SJSA1 (cell line): ENCODE data around the gene CEBPA. TPM values are rescaled to one million over a fixed set of nuclear protein-coding genes. Genes with fewer than 3 reads are reported as not detected.

ENCODE experiments used
- DNase-seq, 2 experiments: peaks; one replicate each; pipeline ENCODE4 v3.0.0-alpha.2; 2015 to 2020; ENCODE audit warnings: low spot score in 2 of 2, low read depth in 1 of 2
- H3K27ac ChIP-seq: fragments of 250-450 bp; sonication (Bioruptor Pico); 2 replicates; pipeline ENCODE4 v1.5.1; 2020; ENCODE audit warnings: mild to moderate bottlenecking, moderate library complexity
- H3K27me3 ChIP-seq: fragments of 250-450 bp; sonication (Bioruptor Pico); replicated peaks from 2 replicates; pipeline ENCODE4 v1.5.1; 2020; ENCODE audit warnings: mild to moderate bottlenecking, moderate library complexity
- H3K36me3 ChIP-seq: fragments of 250-450 bp; sonication (Bioruptor Pico); 2 replicates; pipeline ENCODE4 v1.5.1; 2020; ENCODE audit warnings: mild to moderate bottlenecking
- H3K4me1 ChIP-seq: fragments of 250-450 bp; sonication (Bioruptor Pico); replicated peaks from 2 replicates; pipeline ENCODE4 v1.6.1; 2021; ENCODE audit warnings: mild to moderate bottlenecking
- H3K4me3 ChIP-seq: fragments of 250-450 bp; sonication (Bioruptor Pico); 2 replicates; pipeline ENCODE4 v1.5.1; 2020; ENCODE audit warnings: mild to moderate bottlenecking
- H3K9me3 ChIP-seq: fragments of 250-450 bp; sonication (Bioruptor Pico); replicated peaks from 2 replicates; pipeline ENCODE4 v1.5.1; 2020; ENCODE audit warnings: mild to moderate bottlenecking
- total RNA-seq: library from RNA; depleted of rRNA; stranded (reverse); fragments of >200 nt; shearing (Covaris generic); gene quantifications from 2 replicates; pipeline ENCODE4 v1.2.3, GENCODE V29; 2014

The CEBPA gene
- total RNA-seq, 1 experiment from 2014 or later: 0.13 TPM

DNA sequence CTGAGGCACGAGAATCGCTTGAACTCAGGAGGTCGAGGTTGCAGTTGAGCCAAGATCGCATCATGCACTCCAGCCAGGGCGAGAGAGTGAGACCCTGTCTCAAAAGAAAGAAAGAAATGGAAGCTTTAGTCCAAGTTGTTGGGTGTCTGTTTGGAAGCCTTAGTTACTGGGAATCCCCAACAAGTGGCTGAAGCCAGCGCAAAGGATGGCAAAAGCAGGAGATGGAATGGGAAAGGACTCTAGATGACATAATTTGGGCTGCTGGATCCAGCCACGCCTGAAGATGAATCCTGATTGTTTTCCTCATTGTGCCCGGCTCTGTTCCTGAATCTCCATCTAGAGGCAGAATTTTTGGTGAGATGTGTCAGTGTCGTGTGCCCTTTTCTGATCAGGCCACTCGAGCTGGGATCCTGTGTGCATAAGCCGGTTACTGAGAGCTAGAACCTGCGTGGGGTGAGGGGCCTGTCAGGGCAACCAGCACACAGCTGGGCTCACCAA lies 18.1 kb downstream of the CEBPA start:
- Histone ChIP-seq H3K36me3 (no peaks in the 10 kb centered on the region), H3K27ac (no peak overlapping the region), H3K27me3 (peaks cover 8% of the 10 kb centered on the region; the same call in 1 of the 2 replicates), H3K4me3 (no peak overlapping the region), H3K4me1 (no peaks in the 10 kb centered on the region), H3K9me3 (no peaks in the 10 kb centered on the region; the same call in 1 of the 2 replicates)
- no peak for DNase-seq

DNA sequence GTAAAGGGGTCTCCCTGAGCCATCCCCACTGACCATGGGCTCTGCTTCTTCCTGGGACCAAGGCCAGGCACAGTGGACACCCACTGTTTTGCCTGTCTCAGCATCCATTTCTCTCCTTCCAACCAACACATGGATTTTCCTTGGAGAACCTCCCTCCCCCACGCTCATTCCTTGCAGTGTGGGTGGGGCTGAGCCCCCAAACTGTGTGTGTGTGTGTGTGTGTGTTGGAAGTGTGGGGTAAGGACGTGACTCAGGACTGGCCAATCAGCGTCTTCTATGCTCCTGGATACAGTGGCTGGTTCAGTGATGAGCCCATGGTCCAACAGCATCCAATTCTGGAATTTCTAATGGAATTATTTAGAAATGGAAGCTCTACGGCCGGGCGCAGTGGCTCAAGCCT lies 18.7 kb downstream of the CEBPA start:
- no peak for DNase-seq
- H3K9me3 ChIP-seq: no peaks in the 10 kb centered on the region; the same call in 1 of the 2 replicates
- peaks cover 6% of the 10 kb centered on the region; the same call in 1 of the 2 replicates for H3K27me3 ChIP-seq
- H3K27ac ChIP-seq: no peak overlapping the region
- no peak overlapping the region for H3K4me3 ChIP-seq
- no peaks in the 10 kb centered on the region for H3K36me3 ChIP-seq
- H3K4me1 ChIP-seq: no peaks in the 10 kb centered on the region

GRCh38 chr19:33282036-33282671 lies 20.2 kb downstream of the CEBPA start:
- H3K4me1 ChIP-seq: no peaks in the 10 kb centered on the region
- no peaks in the 10 kb centered on the region for H3K36me3 ChIP-seq
- no peaks in the 10 kb centered on the region for H3K9me3 ChIP-seq
- no peak for DNase-seq
- H3K4me3 ChIP-seq: no peak overlapping the region
- H3K27ac ChIP-seq: no peak overlapping the region
- no peaks in the 10 kb centered on the region; the same call in 1 of the 2 replicates for H3K27me3 ChIP-seq

GRCh38 chr19:33281296-33281926 lies 20.9 kb downstream of the CEBPA start:
- H3K36me3 ChIP-seq: no peaks in the 10 kb centered on the region
- no peaks in the 10 kb centered on the region for H3K9me3 ChIP-seq
- no peaks in the 10 kb centered on the region; the same call in 1 of the 2 replicates for H3K27me3 ChIP-seq
- DNase-seq: no peak
- H3K27ac ChIP-seq: no peak overlapping the region
- H3K4me3 ChIP-seq: no peak overlapping the region
- no peaks in the 10 kb centered on the region for H3K4me1 ChIP-seq

DNA sequence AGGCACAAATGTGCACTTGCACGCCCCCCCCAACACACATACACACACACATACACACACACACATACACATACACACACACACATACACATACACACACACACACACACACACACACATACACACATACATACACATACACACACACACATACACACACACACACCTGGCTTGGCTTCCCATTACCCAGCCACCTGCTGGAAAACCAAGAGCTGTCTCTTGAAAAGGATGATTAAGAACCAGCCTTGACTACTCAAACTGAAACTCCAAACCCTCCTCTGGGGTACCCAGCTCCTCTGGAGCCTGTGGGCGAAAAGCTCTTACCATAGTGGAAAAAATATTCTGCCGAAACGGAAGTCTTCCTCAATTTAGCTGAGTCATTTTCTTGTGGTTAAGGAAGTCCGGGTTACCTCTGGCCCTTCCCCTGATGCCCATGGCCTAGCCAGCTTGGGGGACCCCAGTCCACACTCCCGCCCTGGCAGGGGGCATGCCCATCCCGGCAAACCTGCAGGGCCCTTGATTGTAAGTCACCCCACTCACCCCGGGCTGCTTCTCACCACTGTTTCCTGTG lies 21.9 kb downstream of the CEBPA start:
- DNase-seq: no peak
- Histone ChIP-seq H3K27ac (no peak overlapping the region), H3K4me1 (no peaks in the 10 kb centered on the region), H3K27me3 (no peaks in the 10 kb centered on the region; the same call in 1 of the 2 replicates), H3K36me3 (no peaks in the 10 kb centered on the region), H3K9me3 (no peaks in the 10 kb centered on the region), H3K4me3 (no peak overlapping the region)

GRCh38 chr19:33279430-33280350 lies 22.6 kb downstream of the CEBPA start:
- no peaks in the 10 kb centered on the region for H3K9me3 ChIP-seq
- no peak for DNase-seq
- no peaks in the 10 kb centered on the region for H3K36me3 ChIP-seq
- no peak overlapping the region for H3K4me3 ChIP-seq
- H3K27ac ChIP-seq: no peak overlapping the region
- H3K4me1 ChIP-seq: no peaks in the 10 kb centered on the region
- H3K27me3 ChIP-seq: no peaks in the 10 kb centered on the region

DNA sequence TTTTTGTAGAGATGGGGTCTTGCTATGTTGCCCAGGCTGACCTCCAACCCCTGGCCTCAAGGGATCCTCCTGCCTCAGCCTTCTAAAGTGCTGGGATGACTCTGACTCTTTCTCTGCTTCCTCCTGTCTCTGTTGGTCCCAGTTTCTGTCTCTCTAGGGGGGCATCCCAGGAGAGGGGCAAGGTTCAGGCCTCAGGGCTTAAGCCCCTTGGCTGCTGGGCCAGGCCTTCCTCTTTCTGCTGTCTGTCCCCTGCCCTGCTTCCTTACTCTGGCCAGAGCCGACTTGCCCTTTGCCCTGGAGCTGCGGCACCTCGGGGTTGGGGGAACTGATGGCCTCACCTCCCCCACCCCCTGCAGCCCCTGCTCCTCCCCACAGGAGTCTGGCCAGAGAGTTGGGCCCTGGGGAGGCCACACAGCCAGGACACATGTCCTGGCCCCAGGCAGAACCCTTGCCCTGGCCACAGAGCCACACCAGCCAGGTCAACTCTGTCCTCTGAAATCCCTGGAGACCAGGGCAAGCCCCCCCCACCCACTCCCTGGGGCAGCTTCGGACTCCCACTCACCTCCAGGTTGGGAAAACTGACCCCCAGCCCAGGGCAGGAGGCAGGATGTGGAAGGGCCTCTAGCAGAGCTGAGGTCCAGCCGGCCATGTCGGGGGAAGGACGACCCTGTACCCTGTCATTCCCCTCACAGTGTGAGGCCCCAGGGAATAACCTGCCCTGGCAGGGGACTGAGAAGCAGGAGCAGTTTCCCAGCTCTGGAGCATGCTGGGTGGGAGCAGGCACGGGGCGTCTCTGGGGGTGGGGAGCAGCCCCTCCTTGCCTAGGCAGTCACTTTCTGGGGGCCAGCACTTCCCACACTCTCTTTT lies 23.7 kb downstream of the CEBPA start:
- Histone ChIP-seq H3K27me3 (no peaks in the 10 kb centered on the region), H3K9me3 (no peaks in the 10 kb centered on the region), H3K27ac (no peak overlapping the region), H3K4me3 (no peak overlapping the region), H3K36me3 (no peaks in the 10 kb centered on the region), H3K4me1 (no peaks in the 10 kb centered on the region)
- DNase-seq: no peak

GRCh38 chr19:33278023-33278402 lies 24.3 kb downstream of the CEBPA start:
- no peak overlapping the region for H3K4me3 ChIP-seq
- no peaks in the 10 kb centered on the region for H3K27me3 ChIP-seq
- no peaks in the 10 kb centered on the region for H3K4me1 ChIP-seq
- H3K27ac ChIP-seq: no peak overlapping the region
- no peaks in the 10 kb centered on the region for H3K9me3 ChIP-seq
- H3K36me3 ChIP-seq: no peaks in the 10 kb centered on the region
- no peak for DNase-seq

GRCh38 chr19:33277434-33277833 lies 24.9 kb downstream of the CEBPA start:
- Histone ChIP-seq H3K9me3 (no peaks in the 10 kb centered on the region), H3K36me3 (no peaks in the 10 kb centered on the region), H3K4me3 (no peak overlapping the region), H3K27me3 (no peaks in the 10 kb centered on the region), H3K4me1 (no peaks in the 10 kb centered on the region), H3K27ac (no peak overlapping the region)
- DNase-seq: no peak

- no peak overlapping the region for H3K27ac ChIP-seq
- no peaks in the 10 kb centered on the region for H3K36me3 ChIP-seq
- DNase-seq: no peak
- no peak overlapping the region for H3K4me3 ChIP-seq
- no peaks in the 10 kb centered on the region for H3K27me3 ChIP-seq
- no peaks in the 10 kb centered on the region for H3K9me3 ChIP-seq
- H3K4me1 ChIP-seq: no peaks in the 10 kb centered on the region
Measured at GRCh38 chr19:33275933-33276619, 26.3 kb downstream of the CEBPA start.

- Histone ChIP-seq H3K9me3 (no peaks in the 10 kb centered on the region), H3K4me3 (no peak overlapping the region), H3K27me3 (0 out of 2 replicates have a peak, but pooled peaks cover 1% of the 10 kb centered on the region), H3K27ac (no peak overlapping the region), H3K4me1 (no peaks in the 10 kb centered on the region), H3K36me3 (no peaks in the 10 kb centered on the region)
- no peak for DNase-seq
Measured at GRCh38 chr19:33275559-33275932, 26.8 kb downstream of the CEBPA start.

DNA sequence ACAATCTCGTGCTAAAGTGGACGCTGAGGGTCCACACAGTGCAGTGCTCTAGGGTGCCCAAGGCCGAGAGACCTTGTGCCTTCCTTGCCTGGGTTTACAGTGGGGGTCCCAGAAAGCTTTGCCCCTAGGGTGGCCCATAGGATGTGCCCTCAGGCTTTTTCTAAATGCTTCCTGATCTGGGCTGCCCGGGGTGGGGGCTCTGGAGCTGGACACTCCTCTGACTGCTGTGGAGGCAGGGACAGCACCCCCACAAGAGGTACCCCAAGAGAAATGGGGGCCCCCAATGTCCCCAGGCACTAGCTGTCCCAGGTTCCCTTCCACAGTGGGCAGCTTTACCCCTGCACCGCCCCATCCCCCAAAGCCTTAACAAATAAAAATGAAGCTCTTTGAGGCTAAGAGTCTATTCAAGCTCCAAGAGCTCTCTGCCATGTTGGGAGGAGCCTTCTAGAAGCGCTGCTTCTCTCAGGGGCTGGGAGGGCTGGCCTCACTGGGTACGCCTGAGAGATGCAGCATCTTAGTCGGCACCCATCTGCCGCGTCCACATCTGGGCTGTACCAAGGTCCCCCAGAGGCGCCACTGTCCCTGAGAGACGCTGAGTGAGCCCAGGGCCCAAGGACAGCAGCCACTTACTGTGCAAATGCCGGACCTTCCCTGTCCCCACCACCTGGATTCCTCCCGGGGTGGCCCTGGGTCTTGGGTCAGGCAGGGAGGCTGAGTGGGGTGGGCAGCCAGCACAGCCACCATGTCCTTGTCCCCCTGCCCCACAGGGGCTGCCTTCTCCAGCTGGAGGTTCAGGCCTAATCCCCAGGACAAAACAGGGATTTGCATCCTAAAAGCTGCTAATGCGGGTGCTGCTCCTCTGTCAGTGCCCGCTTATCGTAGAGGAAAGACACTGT lies 27.4 kb downstream of the CEBPA start:
- no peaks in the 10 kb centered on the region for H3K4me1 ChIP-seq
- DNase-seq: no peak
- no peak overlapping the region for H3K27ac ChIP-seq
- 0 out of 2 replicates have a peak, but pooled peaks cover 4% of the 10 kb centered on the region for H3K27me3 ChIP-seq
- H3K9me3 ChIP-seq: no peaks in the 10 kb centered on the region
- no peaks in the 10 kb centered on the region for H3K36me3 ChIP-seq
- no peak overlapping the region for H3K4me3 ChIP-seq
